ENCODE measurements around the gene ZNF219.

The ZNF219 gene

DNA sequence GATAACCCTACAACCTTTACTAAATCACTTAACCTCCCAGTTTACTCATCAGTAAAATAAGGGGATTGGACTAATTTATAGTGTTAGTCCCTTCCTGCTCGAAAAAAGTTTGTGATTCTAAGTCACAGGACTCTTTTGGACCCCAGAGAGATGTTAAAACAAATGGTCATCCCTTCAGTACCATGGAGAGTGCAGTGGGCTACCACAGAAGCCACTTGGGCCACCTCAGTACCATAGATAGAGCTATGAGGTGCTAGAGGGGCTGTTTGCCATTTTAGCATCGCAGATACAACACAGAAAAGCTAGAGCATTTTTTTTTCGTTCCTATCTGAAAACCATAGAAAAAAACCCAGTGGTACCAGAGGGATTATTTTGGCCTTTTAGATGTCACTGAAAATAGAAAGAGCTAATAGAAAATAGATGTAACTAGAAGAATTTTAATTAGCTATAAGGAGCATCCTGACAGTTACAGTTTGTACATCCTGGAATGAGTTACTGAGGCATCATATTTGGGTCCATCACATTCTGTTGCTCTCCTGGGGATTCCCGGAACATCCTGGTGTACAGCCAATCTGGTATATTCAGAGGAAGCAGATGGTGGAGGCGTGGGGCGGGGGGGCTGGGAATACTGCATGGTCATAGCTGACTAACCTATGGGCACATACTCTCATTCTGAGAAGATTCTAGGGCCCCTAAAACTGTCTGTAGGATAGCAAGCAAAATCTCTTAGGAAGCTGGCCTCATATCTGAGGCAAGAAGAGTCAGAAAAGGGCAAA, 2.8 kb downstream of the ZNF219 start:
- Histone ChIP-seq H3K23ac (ENCODE audit: low read length in 2 of 2) (no peak overlapping the region), H3K4me1 (ENCODE audit: control insufficient read depth, insufficient read depth, low read depth, low read length) (peaks cover 28% of the 10 kb centered on the region), H3K27me3 (ENCODE audit: control insufficient read depth in 1 of 2, insufficient read depth in 1 of 2, low read length in 2 of 2) (no peaks in the 10 kb centered on the region), H3K9me3 (ENCODE audit: control insufficient read depth, low read length) (no peaks in the 10 kb centered on the region), H2AK5ac (ENCODE audit: low read length, severe bottlenecking) (no peak overlapping the region), H2AFZ (ENCODE audit: low read depth, low read length) (no peak overlapping the region), H3K4ac (ENCODE audit: low read depth in 1 of 2, low read length in 2 of 2) (no peak overlapping the region), H3K9ac (ENCODE audit: low read length) (no peak overlapping the region), H2BK5ac (ENCODE audit: low read depth, low read length, poor library complexity, severe bottlenecking) (no peak overlapping the region), H3K4me3 (ENCODE audit: insufficient read depth in 1 of 2, low read depth in 1 of 2, low read length in 2 of 2) (no peak overlapping the region), H2BK12ac (ENCODE audit: low read length in 2 of 2) (no peak overlapping the region), H3K14ac (ENCODE audit: low read length in 2 of 2) (no peak overlapping the region), H3K36me3 (ENCODE audit: control insufficient read depth in 1 of 2, insufficient read depth in 2 of 2, low read depth in 1 of 2, low read length in 2 of 2) (peaks cover 17 to 27% of the 10 kb centered on the region in 2 experiments), H4K91ac (ENCODE audit: low read length) (no peak overlapping the region), H3K27ac (ENCODE audit: low read length, poor library complexity, severe bottlenecking) (peak overlapping the region; percentile 88), H2BK15ac (ENCODE audit: low read depth, poor library complexity, severe bottlenecking) (no peak overlapping the region), H3K79me1 (replicated peaks; ENCODE audit: low read length, poor library complexity, severe bottlenecking) (peaks cover 12% of the 10 kb centered on the region), H3K4me2 (ENCODE audit: low read length, poor library complexity, severe bottlenecking) (no peak overlapping the region), H4K8ac (ENCODE audit: low read length) (no peak overlapping the region), H2BK120ac (ENCODE audit: low read depth, low read length) (no peak overlapping the region), H3K18ac (ENCODE audit: low read depth in 1 of 2, low read length in 2 of 2) (no peak overlapping the region)
- WGBS, result 73% methylated on average over 5 of the region's 6 CpGs
- no peak for DNase-seq

GRCh38 chr14:21093769-21094681, 4.4 kb downstream of the ZNF219 start:
- Histone ChIP-seq H3K4me2 (ENCODE audit: low read length, poor library complexity, severe bottlenecking) (peak overlapping the region; percentile 75), H3K27me3 (ENCODE audit: control insufficient read depth in 1 of 2, insufficient read depth in 1 of 2, low read length in 2 of 2) (no peaks in the 10 kb centered on the region), H3K14ac (ENCODE audit: low read length in 2 of 2) (no peak overlapping the region), H3K9ac (ENCODE audit: low read length) (no peak overlapping the region), H3K79me1 (replicated peaks; ENCODE audit: low read length, poor library complexity, severe bottlenecking) (peaks cover 16% of the 10 kb centered on the region), H2AFZ (ENCODE audit: low read depth, low read length) (no peak overlapping the region), H2AK5ac (ENCODE audit: low read length, severe bottlenecking) (peak overlapping the region; percentile 78), H2BK5ac (ENCODE audit: low read depth, low read length, poor library complexity, severe bottlenecking) (peak overlapping the region; percentile 74), H2BK15ac (ENCODE audit: low read depth, poor library complexity, severe bottlenecking) (no peak overlapping the region), H3K4me1 (ENCODE audit: control insufficient read depth, insufficient read depth, low read depth, low read length) (peaks cover 25% of the 10 kb centered on the region), H2BK120ac (ENCODE audit: low read depth, low read length) (no peak overlapping the region), H2BK12ac (ENCODE audit: low read length in 2 of 2) (no peak overlapping the region), H3K4ac (ENCODE audit: low read depth in 1 of 2, low read length in 2 of 2) (no peak overlapping the region), H3K23ac (ENCODE audit: low read length in 2 of 2) (no peak overlapping the region), H3K9me3 (ENCODE audit: control insufficient read depth, low read length) (no peaks in the 10 kb centered on the region), H4K8ac (ENCODE audit: low read length) (no peak overlapping the region), H3K36me3 (ENCODE audit: control insufficient read depth in 1 of 2, insufficient read depth in 2 of 2, low read depth in 1 of 2, low read length in 2 of 2) (peaks cover 29 to 41% of the 10 kb centered on the region in 2 experiments), H3K27ac (ENCODE audit: low read length, poor library complexity, severe bottlenecking) (peak overlapping the region; percentile 98), H3K4me3 (ENCODE audit: insufficient read depth in 1 of 2, low read depth in 1 of 2, low read length in 2 of 2) (no peak overlapping the region), H4K91ac (ENCODE audit: low read length) (no peak overlapping the region), H3K18ac (ENCODE audit: low read depth in 1 of 2, low read length in 2 of 2) (peak overlapping the region in 1 of 2 experiments; percentile 21)
- DNase-seq, result peak; percentile 47
- WGBS, result 17% methylated on average over 7 of the region's 7 CpGs

- no peak overlapping the region for H3K23ac ChIP-seq (ENCODE audit: low read length in 2 of 2)
- no peak overlapping the region for H2BK15ac ChIP-seq (ENCODE audit: low read depth, poor library complexity, severe bottlenecking)
- no peak overlapping the region for H3K4me3 ChIP-seq (ENCODE audit: insufficient read depth in 1 of 2, low read depth in 1 of 2, low read length in 2 of 2)
- H3K4me2 ChIP-seq (ENCODE audit: low read length, poor library complexity, severe bottlenecking), result no peak overlapping the region
- no peaks in the 10 kb centered on the region for H3K27me3 ChIP-seq (ENCODE audit: control insufficient read depth in 1 of 2, insufficient read depth in 1 of 2, low read length in 2 of 2)
- no peak overlapping the region for H3K14ac ChIP-seq (ENCODE audit: low read length in 2 of 2)
- peaks cover 25% of the 10 kb centered on the region for H3K4me1 ChIP-seq (ENCODE audit: control insufficient read depth, insufficient read depth, low read depth, low read length)
- H2AK5ac ChIP-seq (ENCODE audit: low read length, severe bottlenecking), result peak overlapping the region; percentile 21
- peaks cover 38 to 50% of the 10 kb centered on the region in 2 experiments for H3K36me3 ChIP-seq (ENCODE audit: control insufficient read depth in 1 of 2, insufficient read depth in 2 of 2, low read depth in 1 of 2, low read length in 2 of 2)
- no peak overlapping the region for H4K91ac ChIP-seq (ENCODE audit: low read length)
- H2BK120ac ChIP-seq (ENCODE audit: low read depth, low read length), result no peak overlapping the region
- H3K18ac ChIP-seq (ENCODE audit: low read depth in 1 of 2, low read length in 2 of 2), result no peak overlapping the region
- H3K9me3 ChIP-seq (ENCODE audit: control insufficient read depth, low read length), result no peaks in the 10 kb centered on the region
- H4K8ac ChIP-seq (ENCODE audit: low read length), result peak overlapping the region; percentile 24
- H2AFZ ChIP-seq (ENCODE audit: low read depth, low read length), result no peak overlapping the region
- H3K9ac ChIP-seq (ENCODE audit: low read length), result no peak overlapping the region
- peak overlapping the region; percentile 98 for H3K27ac ChIP-seq (ENCODE audit: low read length, poor library complexity, severe bottlenecking)
- no peak overlapping the region for H2BK12ac ChIP-seq (ENCODE audit: low read length in 2 of 2)
- no peak overlapping the region for H3K4ac ChIP-seq (ENCODE audit: low read depth in 1 of 2, low read length in 2 of 2)
- 80% methylated on average over 36 of the region's 36 CpGs for WGBS
- no peak overlapping the region for H2BK5ac ChIP-seq (ENCODE audit: low read depth, low read length, poor library complexity, severe bottlenecking)
- H3K79me1 ChIP-seq (replicated peaks; ENCODE audit: low read length, poor library complexity, severe bottlenecking), result peaks cover 21% of the 10 kb centered on the region
- DNase-seq, result no peak
Measured at GRCh38 chr14:21093018-21093417, 5.4 kb downstream of the ZNF219 start.
